Subcutaneous adipose tissue (tissue), 4 donors: ENCODE data around the gene BAHCC1. TPM values are rescaled to one million over a fixed set of nuclear protein-coding genes. Genes with fewer than 3 reads are reported as not detected.

ENCODE experiments used
- CTCF ChIP-seq: fragments of 450-650 bp; IDR thresholded peaks from one replicate; pipeline ENCODE4 v1.5.1; 2016; ENCODE audit warnings: low read depth, mild to moderate bottlenecking, control low read depth, antibody characterized with exemption, moderate library complexity
- total RNA-seq, 4 donors: library from RNA; depleted of rRNA; stranded (reverse); fragments of >200 nt; gene quantifications; one replicate each; pipeline ENCODE4 v1.1.0, GENCODE V29; 2016

The BAHCC1 gene
- total RNA-seq, 4 donors from 2014 or later = 2.6 to 24.1 (median 5.7) TPM

DNA sequence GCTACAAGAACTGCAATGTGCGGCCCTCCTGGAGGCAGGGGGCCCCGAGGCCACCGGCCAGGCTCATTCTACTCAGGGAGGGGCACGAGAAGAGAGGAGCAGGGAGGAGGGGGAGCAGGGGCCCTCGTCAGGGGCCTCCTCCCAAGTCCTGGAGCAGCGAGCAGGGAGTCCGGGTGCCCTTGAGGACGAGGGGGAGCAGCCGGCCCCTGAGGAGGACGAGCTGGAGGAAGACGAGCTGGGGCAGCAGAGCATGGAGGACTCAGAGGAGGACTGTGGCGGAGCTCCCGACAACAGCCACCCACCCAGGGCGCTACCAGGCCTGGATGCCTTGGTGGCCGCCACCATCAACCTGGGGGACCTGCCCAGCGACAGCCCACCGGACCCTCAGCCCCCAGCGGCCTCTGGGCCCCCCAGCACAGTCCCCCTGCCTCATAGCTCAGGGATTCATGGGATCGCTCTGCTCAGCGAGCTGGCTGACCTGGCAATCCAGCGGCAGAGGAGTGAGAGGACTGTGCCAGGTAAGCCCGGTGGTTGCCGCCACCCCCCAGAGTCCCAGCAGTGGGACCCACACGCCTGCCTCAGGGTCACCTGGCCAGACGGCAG is 52.2 kb downstream of the BAHCC1 start:
- TF ChIP-seq CTCF = no peak

- TF ChIP-seq CTCF = no peak
Measured at GRCh38 chr17:81448442-81448841, 53.2 kb downstream of the BAHCC1 start.

DNA sequence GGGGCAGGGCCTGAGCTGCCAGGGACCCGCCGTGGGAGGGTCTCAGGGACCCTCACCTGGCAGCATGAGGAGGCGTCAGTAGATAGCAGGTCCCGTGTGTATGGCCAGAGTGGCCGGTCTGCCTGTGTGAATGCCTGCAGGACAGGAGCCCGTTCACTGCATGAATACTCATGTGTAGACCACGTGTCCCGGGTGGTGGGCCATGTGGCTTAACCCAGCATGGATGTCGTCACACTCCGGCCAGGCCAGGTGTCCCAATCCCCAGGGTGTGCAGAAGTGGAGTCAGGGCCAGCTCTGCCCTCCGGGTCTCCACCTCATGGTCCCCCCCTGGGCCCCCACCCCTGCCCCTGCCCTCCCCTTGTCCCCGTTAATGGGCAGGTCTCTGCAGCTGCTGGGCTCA is 53.7 kb downstream of the BAHCC1 start:
- no peak for TF ChIP-seq CTCF

DNA sequence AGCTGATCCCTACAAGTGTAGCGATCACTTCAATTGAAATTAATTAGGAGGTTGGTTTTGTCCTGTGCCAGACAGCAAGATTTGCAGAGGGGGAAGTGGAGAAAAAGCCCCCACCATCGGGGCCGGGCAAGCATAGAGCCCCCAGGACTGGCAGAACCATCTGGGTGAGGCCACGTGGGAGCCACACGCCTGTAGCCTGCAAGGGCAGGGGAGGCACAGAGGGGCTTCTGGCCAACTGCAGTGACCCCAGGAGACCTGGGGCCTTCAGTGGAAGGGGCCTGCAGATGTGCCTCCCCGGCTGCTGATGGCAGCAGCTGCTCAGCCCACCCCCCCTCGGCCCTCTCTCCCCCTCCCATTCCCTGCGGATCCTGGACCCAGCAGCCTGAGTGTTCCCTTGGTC is 54.1 kb downstream of the BAHCC1 start:
- no peak for TF ChIP-seq CTCF

GRCh38 chr17:81451823-81452222 is 56.6 kb downstream of the BAHCC1 start:
- TF ChIP-seq CTCF = no peak

DNA sequence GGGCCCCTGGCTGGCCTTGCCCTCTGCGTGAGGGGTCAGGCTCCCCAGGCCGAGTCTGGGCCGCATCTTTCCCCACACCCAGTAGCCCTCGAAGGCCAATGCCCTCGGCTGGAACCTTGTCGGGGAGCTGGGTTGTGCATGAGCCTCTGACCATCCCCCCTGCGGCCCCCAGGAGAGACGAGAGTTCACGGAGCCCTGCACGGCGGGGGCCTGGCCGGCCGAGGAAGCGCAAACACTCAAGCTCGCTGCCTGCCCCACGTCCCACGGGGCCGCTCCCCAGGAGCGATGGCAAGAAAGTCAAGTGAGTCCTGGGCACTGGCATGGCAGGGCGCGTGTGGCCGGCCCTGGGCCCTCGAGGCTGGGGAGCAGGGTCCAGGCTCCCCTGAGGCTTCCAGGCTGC is 57.3 kb downstream of the BAHCC1 start:
- no peak for TF ChIP-seq CTCF

DNA sequence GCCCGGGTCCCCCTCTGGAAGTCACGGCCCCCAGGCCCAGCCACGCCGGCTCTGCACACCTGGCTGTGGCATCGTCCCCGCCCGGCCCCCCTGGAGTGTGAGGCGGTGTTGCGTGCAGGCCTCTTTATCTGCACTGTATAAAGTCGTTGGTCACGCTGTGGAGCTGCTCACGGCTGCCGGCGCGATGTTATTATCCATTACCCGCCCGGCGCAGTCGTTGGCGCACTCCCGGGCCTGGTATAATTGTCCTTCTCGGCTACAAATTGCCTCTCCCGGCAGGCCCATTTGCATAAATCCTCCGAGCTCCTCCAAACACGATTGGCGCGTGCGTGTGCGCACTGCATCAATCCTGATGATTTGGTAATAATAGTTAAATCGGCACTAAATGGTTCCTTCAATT is 57.8 kb downstream of the BAHCC1 start:
- TF ChIP-seq CTCF = no peak
